ENCODE data around the gene RALB. TPM values are rescaled to one million over a fixed set of nuclear protein-coding genes. Genes with fewer than 3 reads are reported as not detected.

Gene RALB

GRCh38 chr2:120342446-120342845 is 89.8 kb downstream of the RALB start:
- Histone ChIP-seq H3K27ac (ENCODE audit: low read length, poor library complexity, severe bottlenecking) (no peak overlapping the region), H2BK15ac (ENCODE audit: low read depth, poor library complexity, severe bottlenecking) (no peak overlapping the region), H3K18ac (ENCODE audit: low read depth in 1 of 2, low read length in 2 of 2) (no peak overlapping the region), H4K91ac (ENCODE audit: low read length) (no peak overlapping the region), H2BK12ac (ENCODE audit: low read length in 2 of 2) (no peak overlapping the region), H3K14ac (ENCODE audit: low read length in 2 of 2) (no peak overlapping the region), H3K4me1 (ENCODE audit: control insufficient read depth, insufficient read depth, low read depth, low read length) (peaks cover 40% of the 10 kb centered on the region), H3K9me3 (ENCODE audit: control insufficient read depth, low read length) (no peaks in the 10 kb centered on the region), H3K4ac (ENCODE audit: low read depth in 1 of 2, low read length in 2 of 2) (no peak overlapping the region), H3K36me3 (ENCODE audit: control insufficient read depth in 1 of 2, insufficient read depth in 2 of 2, low read depth in 1 of 2, low read length in 2 of 2) (no peaks in the 10 kb centered on the region), H2AFZ (ENCODE audit: low read depth, low read length) (no peak overlapping the region), H2BK5ac (ENCODE audit: low read depth, low read length, poor library complexity, severe bottlenecking) (no peak overlapping the region), H3K4me2 (ENCODE audit: low read length, poor library complexity, severe bottlenecking) (no peak overlapping the region), H2BK120ac (ENCODE audit: low read depth, low read length) (no peak overlapping the region), H4K8ac (ENCODE audit: low read length) (no peak overlapping the region), H3K79me1 (replicated peaks; ENCODE audit: low read length, poor library complexity, severe bottlenecking) (no peaks in the 10 kb centered on the region), H3K27me3 (ENCODE audit: control insufficient read depth in 1 of 2, insufficient read depth in 1 of 2, low read length in 2 of 2) (peaks cover 69% of the 10 kb centered on the region in 2 experiments), H3K23ac (ENCODE audit: low read length in 2 of 2) (no peak overlapping the region), H2AK5ac (ENCODE audit: low read length, severe bottlenecking) (no peak overlapping the region), H3K9ac (ENCODE audit: low read length) (no peak overlapping the region), H3K4me3 (ENCODE audit: insufficient read depth in 1 of 2, low read depth in 1 of 2, low read length in 2 of 2) (no peak overlapping the region)
- WGBS = 44% methylated on average over 7 of the region's 7 CpGs
- DNase-seq = no peak

- H4K8ac ChIP-seq (ENCODE audit: low read length) = no peak overlapping the region
- H3K23ac ChIP-seq (ENCODE audit: low read length in 2 of 2) = no peak overlapping the region
- H2BK15ac ChIP-seq (ENCODE audit: low read depth, poor library complexity, severe bottlenecking) = no peak overlapping the region
- H4K91ac ChIP-seq (ENCODE audit: low read length) = no peak overlapping the region
- no peak overlapping the region for H2BK5ac ChIP-seq (ENCODE audit: low read depth, low read length, poor library complexity, severe bottlenecking)
- H3K4ac ChIP-seq (ENCODE audit: low read depth in 1 of 2, low read length in 2 of 2) = no peak overlapping the region
- peak overlapping the region; percentile 37 for H3K4me2 ChIP-seq (ENCODE audit: low read length, poor library complexity, severe bottlenecking)
- no peak overlapping the region for H2BK12ac ChIP-seq (ENCODE audit: low read length in 2 of 2)
- no peak overlapping the region for H3K18ac ChIP-seq (ENCODE audit: low read depth in 1 of 2, low read length in 2 of 2)
- 61% methylated on average over 5 of the region's 5 CpGs for WGBS
- H3K36me3 ChIP-seq (ENCODE audit: control insufficient read depth in 1 of 2, insufficient read depth in 2 of 2, low read depth in 1 of 2, low read length in 2 of 2) = no peaks in the 10 kb centered on the region
- H3K14ac ChIP-seq (ENCODE audit: low read length in 2 of 2) = no peak overlapping the region
- no peak overlapping the region for H2BK120ac ChIP-seq (ENCODE audit: low read depth, low read length)
- H3K27me3 ChIP-seq (ENCODE audit: control insufficient read depth in 1 of 2, insufficient read depth in 1 of 2, low read length in 2 of 2) = peaks cover 74 to 75% of the 10 kb centered on the region in 2 experiments
- H2AFZ ChIP-seq (ENCODE audit: low read depth, low read length) = no peak overlapping the region
- H3K4me3 ChIP-seq (ENCODE audit: insufficient read depth in 1 of 2, low read depth in 1 of 2, low read length in 2 of 2) = no peak overlapping the region
- H3K79me1 ChIP-seq (replicated peaks; ENCODE audit: low read length, poor library complexity, severe bottlenecking) = no peaks in the 10 kb centered on the region
- DNase-seq = no peak
- peaks cover 41% of the 10 kb centered on the region for H3K4me1 ChIP-seq (ENCODE audit: control insufficient read depth, insufficient read depth, low read depth, low read length)
- no peaks in the 10 kb centered on the region for H3K9me3 ChIP-seq (ENCODE audit: control insufficient read depth, low read length)
- no peak overlapping the region for H3K9ac ChIP-seq (ENCODE audit: low read length)
- H3K27ac ChIP-seq (ENCODE audit: low read length, poor library complexity, severe bottlenecking) = no peak overlapping the region
- no peak overlapping the region for H2AK5ac ChIP-seq (ENCODE audit: low read length, severe bottlenecking)
Measured at GRCh38 chr2:120343100-120343432, 90.4 kb downstream of the RALB start.

- no peak overlapping the region for H2AK5ac ChIP-seq (ENCODE audit: low read length, severe bottlenecking)
- no peak overlapping the region for H4K8ac ChIP-seq (ENCODE audit: low read length)
- no peak overlapping the region for H3K9ac ChIP-seq (ENCODE audit: low read length)
- H3K27me3 ChIP-seq (ENCODE audit: control insufficient read depth in 1 of 2, insufficient read depth in 1 of 2, low read length in 2 of 2) = peaks cover 75 to 77% of the 10 kb centered on the region in 2 experiments
- H4K91ac ChIP-seq (ENCODE audit: low read length) = no peak overlapping the region
- H3K18ac ChIP-seq (ENCODE audit: low read depth in 1 of 2, low read length in 2 of 2) = no peak overlapping the region
- peaks cover 41% of the 10 kb centered on the region for H3K4me1 ChIP-seq (ENCODE audit: control insufficient read depth, insufficient read depth, low read depth, low read length)
- no peaks in the 10 kb centered on the region for H3K9me3 ChIP-seq (ENCODE audit: control insufficient read depth, low read length)
- peak; percentile 68 for DNase-seq
- H3K4me2 ChIP-seq (ENCODE audit: low read length, poor library complexity, severe bottlenecking) = peak overlapping the region; percentile 37
- H2BK120ac ChIP-seq (ENCODE audit: low read depth, low read length) = no peak overlapping the region
- 9% methylated on average over 43 of the region's 43 CpGs for WGBS
- no peaks in the 10 kb centered on the region for H3K36me3 ChIP-seq (ENCODE audit: control insufficient read depth in 1 of 2, insufficient read depth in 2 of 2, low read depth in 1 of 2, low read length in 2 of 2)
- H3K4ac ChIP-seq (ENCODE audit: low read depth in 1 of 2, low read length in 2 of 2) = no peak overlapping the region
- H3K27ac ChIP-seq (ENCODE audit: low read length, poor library complexity, severe bottlenecking) = no peak overlapping the region
- H2BK12ac ChIP-seq (ENCODE audit: low read length in 2 of 2) = no peak overlapping the region
- no peak overlapping the region for H2BK5ac ChIP-seq (ENCODE audit: low read depth, low read length, poor library complexity, severe bottlenecking)
- no peak overlapping the region for H2BK15ac ChIP-seq (ENCODE audit: low read depth, poor library complexity, severe bottlenecking)
- H3K23ac ChIP-seq (ENCODE audit: low read length in 2 of 2) = no peak overlapping the region
- no peak overlapping the region for H2AFZ ChIP-seq (ENCODE audit: low read depth, low read length)
- H3K79me1 ChIP-seq (replicated peaks; ENCODE audit: low read length, poor library complexity, severe bottlenecking) = no peaks in the 10 kb centered on the region
- H3K4me3 ChIP-seq (ENCODE audit: insufficient read depth in 1 of 2, low read depth in 1 of 2, low read length in 2 of 2) = no peak overlapping the region
- no peak overlapping the region for H3K14ac ChIP-seq (ENCODE audit: low read length in 2 of 2)
Measured at GRCh38 chr2:120343433-120344105, 90.9 kb downstream of the RALB start.

Small RNA genes within 50 kb of the gene (small RNA-seq; reads per million reads assigned to genes)
- gene MTND4LP14 (ENCODE audit: low read depth) = not detected

Measured in mesenchymal stem cell (in vitro differentiated cells and primary cell).